Measurements from ENCODE around the gene RAI1.

DNA sequence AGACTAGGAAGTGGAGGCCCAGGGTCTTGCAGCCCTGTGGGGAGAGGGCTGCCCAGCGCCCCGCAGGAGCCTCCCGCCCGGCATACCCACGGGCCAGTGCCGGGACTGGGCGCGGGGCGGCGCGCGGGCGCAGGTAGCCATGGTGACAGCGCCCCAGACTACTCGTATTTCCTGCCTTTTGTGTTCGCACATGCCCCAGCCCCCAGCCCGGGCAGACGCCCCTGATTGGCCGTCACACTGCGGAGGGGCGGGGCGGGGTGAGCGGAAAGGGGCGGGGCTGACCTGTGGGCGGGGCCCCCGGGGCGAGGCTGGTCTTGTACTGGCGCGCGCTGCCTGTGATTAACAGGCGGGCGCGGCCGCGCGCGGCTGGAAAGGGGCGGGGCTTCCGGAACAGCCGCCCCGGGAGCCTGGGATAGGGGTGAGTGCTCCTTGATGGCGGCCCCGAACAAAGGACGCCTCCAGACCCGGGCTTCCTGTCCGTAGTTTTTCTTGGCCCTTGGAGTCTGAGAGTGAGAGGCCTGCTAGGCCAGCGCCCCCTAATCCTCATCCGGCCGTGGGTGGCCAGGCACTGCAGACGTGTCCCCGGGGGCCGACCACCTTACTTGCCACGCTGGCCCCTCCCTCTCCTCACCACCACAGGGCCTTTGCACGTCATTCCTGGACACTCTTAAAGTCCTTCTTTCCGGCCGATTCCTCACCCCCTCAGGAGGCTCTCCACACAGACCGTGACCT is 71.0 kb downstream of the RAI1 start:
- TF ChIP-seq POLR2AphosphoS5 (IDR thresholded peaks at IDR 0.05; ENCODE audit: low read depth), result peak; percentile 11; the same call in 1 of the 2 replicates
- TF ChIP-seq EZH2 (IDR thresholded peaks at IDR 0.05; ENCODE audit: low read depth, unreplicated experiment), result no peak
- peak in 1 of 2 experiments; percentile 53; a peak in 3 of 4 replicates for TF ChIP-seq CTCF (conservative IDR thresholded peaks at IDR 0.05; ENCODE audit: low read depth in 2 of 2)
- TF ChIP-seq, protein P1, sequence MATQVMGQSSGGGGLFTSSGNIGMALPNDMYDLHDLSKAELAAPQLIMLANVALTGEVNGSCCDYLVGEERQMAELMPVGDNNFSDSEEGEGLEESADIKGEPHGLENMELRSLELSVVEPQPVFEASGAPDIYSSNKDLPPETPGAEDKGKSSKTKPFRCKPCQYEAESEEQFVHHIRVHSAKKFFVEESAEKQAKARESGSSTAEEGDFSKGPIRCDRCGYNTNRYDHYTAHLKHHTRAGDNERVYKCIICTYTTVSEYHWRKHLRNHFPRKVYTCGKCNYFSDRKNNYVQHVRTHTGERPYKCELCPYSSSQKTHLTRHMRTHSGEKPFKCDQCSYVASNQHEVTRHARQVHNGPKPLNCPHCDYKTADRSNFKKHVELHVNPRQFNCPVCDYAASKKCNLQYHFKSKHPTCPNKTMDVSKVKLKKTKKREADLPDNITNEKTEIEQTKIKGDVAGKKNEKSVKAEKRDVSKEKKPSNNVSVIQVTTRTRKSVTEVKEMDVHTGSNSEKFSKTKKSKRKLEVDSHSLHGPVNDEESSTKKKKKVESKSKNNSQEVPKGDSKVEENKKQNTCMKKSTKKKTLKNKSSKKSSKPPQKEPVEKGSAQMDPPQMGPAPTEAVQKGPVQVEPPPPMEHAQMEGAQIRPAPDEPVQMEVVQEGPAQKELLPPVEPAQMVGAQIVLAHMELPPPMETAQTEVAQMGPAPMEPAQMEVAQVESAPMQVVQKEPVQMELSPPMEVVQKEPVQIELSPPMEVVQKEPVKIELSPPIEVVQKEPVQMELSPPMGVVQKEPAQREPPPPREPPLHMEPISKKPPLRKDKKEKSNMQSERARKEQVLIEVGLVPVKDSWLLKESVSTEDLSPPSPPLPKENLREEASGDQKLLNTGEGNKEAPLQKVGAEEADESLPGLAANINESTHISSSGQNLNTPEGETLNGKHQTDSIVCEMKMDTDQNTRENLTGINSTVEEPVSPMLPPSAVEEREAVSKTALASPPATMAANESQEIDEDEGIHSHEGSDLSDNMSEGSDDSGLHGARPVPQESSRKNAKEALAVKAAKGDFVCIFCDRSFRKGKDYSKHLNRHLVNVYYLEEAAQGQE (IDR thresholded peaks at IDR 0.05; ENCODE audit: unreplicated experiment), result no peak
- TF ChIP-seq EZH2phosphoT487 (IDR thresholded peaks at IDR 0.05; ENCODE audit: unreplicated experiment), result no peak

All from GM23338 (cell line).